HCT116 (cell line): Measurements from ENCODE around the gene RASA2. TPM values are rescaled to one million over a fixed set of nuclear protein-coding genes. Genes with fewer than 3 reads are reported as not detected.

ENCODE experiments used
- ATAC-seq: fragments of 200-7000 bp; cut with Tn5 transposase; 2 replicates; pipeline ENCODE4 v1.9.1; 2020; ENCODE audit warnings: mild to moderate bottlenecking, moderate library complexity
- BruUV-seq: library from RNA; stranded (reverse); fragments of 400-500 nt; replicated peaks from 2 replicates; lab custom pipeline; 2021; lab: Mats Ljungman, UMichigan
- CTCF ChIA-PET: fragments of 300-600 bp; sonication (Branson Sonifier 250); formaldehyde crosslinking; loops from one replicate; lab custom pipeline; 2021; ENCODE audit warnings: antibody characterized with exemption; lab: Charles Lee
- POLR2A ChIA-PET: fragments of 300-600, 350-600 bp; sonication (Branson Sonifier 250); formaldehyde crosslinking; loops from one replicate; lab custom pipeline; 2021; ENCODE audit warnings: antibody characterized with exemption; lab: Charles Lee
- RAD21 ChIA-PET, 2 experiments: fragments of 300-600 bp; sonication (Branson Sonifier 250); formaldehyde crosslinking; loops; one replicate each; lab custom pipeline; 2023; ENCODE audit warnings: low total read pairs in 2 of 2; ENCODE audit not compliant: uncharacterized antibody in 2 of 2, unreplicated experiment in 2 of 2, low non-redundant PET in 1 of 2; lab: Charles Lee
- DNase-seq: peaks from one replicate; pipeline ENCODE4 v3.0.0-alpha.2; 2010; ENCODE audit warnings: low read depth, low spot score
- H2AFZ ChIP-seq: fragments of 200-600 bp; shearing (Covaris generic), sonication (generic); 2 replicates; pipeline ENCODE4 v1.6.1; 2017; ENCODE audit warnings: low read depth, mixed run types, mixed read lengths, antibody characterized with exemption, low read length; ENCODE audit not compliant: poor library complexity, severe bottlenecking
- H3K27ac ChIP-seq: 2 replicates; pipeline ENCODE4 v1.5.1; 2012; ENCODE audit warnings: low read depth, low read length
- H3K27me3 ChIP-seq: fragments of 200-600 bp; sonication (generic); 2 replicates; pipeline ENCODE4 v1.6.1; 2016; ENCODE audit warnings: mixed run types, low read length, mixed read lengths; ENCODE audit not compliant: insufficient read depth
- H3K36me3 ChIP-seq, 2 experiments: fragments of 200-500 bp in 1 of 2; fragments of 200-600 bp in 1 of 2; sonication (Bioruptor generic) in 1 of 2; sonication (generic) in 1 of 2; 2 replicates each; pipeline versions ENCODE4 v1.5.1 to v1.6.1; 2014 to 2016; ENCODE audit warnings: low read length in 2 of 2, inconsistent platforms in 1 of 2, mixed read lengths in 1 of 2, mixed run types in 1 of 2; ENCODE audit not compliant: insufficient read depth in 2 of 2, control insufficient read depth in 1 of 2
- H3K4me1 ChIP-seq, 2 experiments: fragments of 200-600 bp in 1 of 2; sonication (generic) in 1 of 2; 2 replicates each; pipeline versions ENCODE4 v1.5.1 to v1.6.1; 2012 to 2017; ENCODE audit warnings: low read length in 2 of 2, inconsistent platforms in 1 of 2, mild to moderate bottlenecking in 1 of 2, mixed read lengths in 1 of 2, mixed run types in 1 of 2, moderate library complexity in 1 of 2; ENCODE audit not compliant: insufficient read depth in 2 of 2, control insufficient read depth in 1 of 2
- H3K4me2 ChIP-seq: fragments of 200-600 bp; sonication (generic); 2 replicates; pipeline ENCODE4 v1.6.1; 2017; ENCODE audit warnings: mixed run types, low read length, mixed read lengths
- H3K4me3 ChIP-seq, 2 experiments: fragments of 200-600 bp in 1 of 2; sonication (generic) in 1 of 2; replicated peaks in 1 of 2; 2 replicates each; pipeline ENCODE4 v1.5.1; 2011 to 2016; ENCODE audit warnings: low read length in 2 of 2, control low read depth in 1 of 2, low read depth in 1 of 2, mild to moderate bottlenecking in 1 of 2, mixed read lengths in 1 of 2, mixed run types in 1 of 2
- H3K79me2 ChIP-seq: fragments of 200-600 bp; sonication (generic); 2 replicates; pipeline ENCODE4 v1.6.1; 2017; ENCODE audit warnings: mild to moderate bottlenecking, mixed run types, low read length, moderate library complexity, mixed read lengths; ENCODE audit not compliant: insufficient read depth
- H3K9ac ChIP-seq: fragments of 200-600 bp; sonication (generic); 2 replicates; pipeline ENCODE4 v1.6.1; 2016; ENCODE audit warnings: low read length, mixed read lengths
- H3K9me2 ChIP-seq: fragments of 200-600 bp; sonication (generic), shearing (Covaris generic); 2 replicates; pipeline ENCODE4 v1.6.1; 2017; ENCODE audit warnings: mixed run types, mild to moderate bottlenecking, moderate library complexity; ENCODE audit not compliant: insufficient read depth
- H3K9me3 ChIP-seq, 2 experiments: fragments of 200-500 bp in 1 of 2; fragments of 200-600 bp in 1 of 2; sonication (Bioruptor generic) in 1 of 2; sonication (generic) in 1 of 2; 2 replicates each; pipeline ENCODE4 v1.6.1; 2014 to 2017; ENCODE audit warnings: low read length in 2 of 2, mixed read lengths in 2 of 2, inconsistent platforms in 1 of 2, low read depth in 1 of 2, mild to moderate bottlenecking in 1 of 2, mixed run types in 1 of 2, moderate library complexity in 1 of 2; ENCODE audit not compliant: control insufficient read depth in 1 of 2, insufficient read depth in 1 of 2
- H4K20me1 ChIP-seq: fragments of 200-600 bp; sonication (generic), shearing (Covaris generic); 2 replicates; pipeline ENCODE4 v1.6.1; 2017; ENCODE audit warnings: mixed run types, mild to moderate bottlenecking, moderate library complexity; ENCODE audit not compliant: insufficient read depth
- CBX3 ChIP-seq: IDR thresholded peaks from 2 replicates; pipeline ENCODE4 v1.6.1; 2012; ENCODE audit warnings: low read depth
- EGR1 ChIP-seq: IDR thresholded peaks from 2 replicates; pipeline ENCODE4 v1.6.1; 2012; ENCODE audit warnings: low read depth
- EZH2 ChIP-seq: fragments of 200-600 bp; sonication (generic); IDR thresholded peaks from 2 replicates; pipeline ENCODE4 v1.6.1; 2017; ENCODE audit warnings: antibody characterized with exemption, mixed run types
- EZH2phosphoT487 ChIP-seq: fragments of 200-600 bp; IDR thresholded peaks from 2 replicates; pipeline ENCODE4 v1.6.1; 2018; ENCODE audit warnings: antibody characterized with exemption, borderline replicate concordance
- POLR2AphosphoS5 ChIP-seq: IDR thresholded peaks from 2 replicates; pipeline ENCODE4 v1.6.1; 2011; ENCODE audit warnings: mild to moderate bottlenecking, low read depth, low read length, moderate library complexity
- RAD21 ChIP-seq: IDR thresholded peaks from 2 replicates; pipeline ENCODE4 v1.6.1; 2012; ENCODE audit warnings: low read depth, mild to moderate bottlenecking
- SRF ChIP-seq: IDR thresholded peaks from 2 replicates; pipeline ENCODE4 v1.6.1; 2012; ENCODE audit warnings: low read depth
- TCF7L2 ChIP-seq: IDR thresholded peaks from 2 replicates; pipeline ENCODE4 v1.7.0; 2011; ENCODE audit warnings: borderline replicate concordance, inconsistent platforms; ENCODE audit not compliant: insufficient read depth, insufficient read length; ENCODE audit errors: extremely low read depth
- YY1 ChIP-seq: IDR thresholded peaks from 2 replicates; pipeline ENCODE4 v1.6.1; 2011; ENCODE audit warnings: low read length, low read depth, moderate library complexity, mild to moderate bottlenecking; ENCODE audit not compliant: insufficient replicate concordance; ENCODE audit errors: extremely low read depth
- intact Hi-C: fragments of 100-400 bp; cut with micrococcal nuclease; formaldehyde crosslinking; loops from 2 replicates; pipeline ENCODE4 v1.10.0; 2022
- total RNA-seq: library from RNA; stranded (reverse); gene quantifications from one replicate; pipeline ENCODE4 v1.2.1, GENCODE V29; 2021; ENCODE audit not compliant: unreplicated experiment
- TF ChIP-seq, protein P1 (sequence below): IDR thresholded peaks from 2 replicates; pipeline ENCODE4 v1.6.1; 2011; ENCODE audit warnings: mild to moderate bottlenecking, low read length, moderate library complexity; ENCODE audit not compliant: insufficient replicate concordance; ENCODE audit errors: extremely low read depth

RASA2 gene
- total RNA-seq, 1 experiment from 2014 or later: 12.8 TPM

DNA sequence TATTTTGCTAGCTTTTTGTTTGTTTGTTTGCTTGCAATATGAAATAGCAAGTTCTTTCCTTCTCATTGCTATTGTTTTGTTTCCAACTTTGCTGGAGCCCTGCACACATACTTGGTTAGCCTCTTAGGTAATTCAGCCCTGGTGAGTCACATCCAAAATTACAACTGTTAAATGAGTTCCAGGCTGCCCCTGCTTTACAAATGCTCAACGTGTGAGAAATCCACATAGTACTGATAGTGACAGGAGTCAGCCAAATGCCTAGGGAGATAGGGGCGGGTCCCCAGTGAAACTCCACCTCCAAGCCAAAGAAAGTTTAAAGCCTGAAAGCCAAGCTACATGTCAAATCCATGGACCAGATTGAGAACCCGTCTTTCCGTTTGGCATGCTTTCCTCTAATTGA lies 169.9 kb downstream of the RASA2 start:
- no peak for ATAC-seq
- ChIA-PET RAD21 (no interaction called here), CTCF (interaction anchor here (1.6 kb wide), 1 partner anchor 82 kb away, joined by 3 read pairs; the partner anchor contains the start of gene RNF7), POLR2A (no interaction called here)
- Histone ChIP-seq H3K4me2 (no peak overlapping the region), H4K20me1 (no peaks in the 10 kb centered on the region), H3K4me1 (peaks cover 4 to 12% of the 10 kb centered on the region in 2 experiments; a peak in 3 of 4 replicates), H3K9me2 (no peaks in the 10 kb centered on the region), H3K9ac (no peak overlapping the region), H3K9me3 (peaks cover 0 to 6% of the 10 kb centered on the region in 2 experiments; a peak in 1 of 4 replicates), H3K79me2 (no peaks in the 10 kb centered on the region), H2AFZ (no peak overlapping the region), H3K4me3 (no peak overlapping the region), H3K36me3 (no peaks in the 10 kb centered on the region), H3K27ac (no peak overlapping the region), H3K27me3 (no peaks in the 10 kb centered on the region)
- intact Hi-C loops: no loop called here
- BruUV-seq: no TSS peak
- no peak for TF ChIP-seq YY1
- TF ChIP-seq POLR2AphosphoS5: no peak
- TF ChIP-seq TCF7L2: no peak
- no peak for TF ChIP-seq EZH2phosphoT487
- TF ChIP-seq EGR1: no peak
- TF ChIP-seq, protein P1, sequence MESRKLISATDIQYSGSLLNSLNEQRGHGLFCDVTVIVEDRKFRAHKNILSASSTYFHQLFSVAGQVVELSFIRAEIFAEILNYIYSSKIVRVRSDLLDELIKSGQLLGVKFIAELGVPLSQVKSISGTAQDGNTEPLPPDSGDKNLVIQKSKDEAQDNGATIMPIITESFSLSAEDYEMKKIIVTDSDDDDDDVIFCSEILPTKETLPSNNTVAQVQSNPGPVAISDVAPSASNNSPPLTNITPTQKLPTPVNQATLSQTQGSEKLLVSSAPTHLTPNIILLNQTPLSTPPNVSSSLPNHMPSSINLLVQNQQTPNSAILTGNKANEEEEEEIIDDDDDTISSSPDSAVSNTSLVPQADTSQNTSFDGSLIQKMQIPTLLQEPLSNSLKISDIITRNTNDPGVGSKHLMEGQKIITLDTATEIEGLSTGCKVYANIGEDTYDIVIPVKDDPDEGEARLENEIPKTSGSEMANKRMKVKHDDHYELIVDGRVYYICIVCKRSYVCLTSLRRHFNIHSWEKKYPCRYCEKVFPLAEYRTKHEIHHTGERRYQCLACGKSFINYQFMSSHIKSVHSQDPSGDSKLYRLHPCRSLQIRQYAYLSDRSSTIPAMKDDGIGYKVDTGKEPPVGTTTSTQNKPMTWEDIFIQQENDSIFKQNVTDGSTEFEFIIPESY: no peak
- DNase-seq: no peak

DNA sequence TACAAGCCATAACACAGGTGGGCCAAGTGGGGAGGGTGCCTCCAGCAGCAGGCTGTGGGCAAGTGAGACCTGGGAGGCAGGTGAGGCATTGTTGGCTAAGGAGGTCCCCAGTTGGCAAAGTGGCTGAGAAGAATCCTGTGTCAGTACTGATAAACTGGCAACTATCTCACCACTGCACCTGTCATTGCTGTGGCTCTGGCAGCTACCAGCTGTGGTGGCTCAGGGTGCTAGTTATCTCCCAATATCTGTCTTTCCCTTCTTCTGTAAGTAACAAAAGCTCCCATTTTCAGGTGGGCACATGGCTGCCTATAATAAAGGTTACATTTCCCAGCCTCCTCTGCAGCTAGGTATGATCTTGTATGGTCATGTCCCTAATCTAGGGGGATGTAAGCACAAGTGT lies 170.7 kb downstream of the RASA2 start:
- H3K36me3 ChIP-seq: no peaks in the 10 kb centered on the region
- H3K9me3 ChIP-seq: peaks cover 0 to 6% of the 10 kb centered on the region in 2 experiments; a peak in 1 of 4 replicates
- H3K9me2 ChIP-seq: no peaks in the 10 kb centered on the region
- no peak for DNase-seq
- ChIA-PET CTCF (interaction anchor here (1.6 kb wide), 1 partner anchor 81 kb away, joined by 3 read pairs; the partner anchor contains the start of gene RNF7), POLR2A (no interaction called here), RAD21 (no interaction called here)
- intact Hi-C loops: no loop called here
- H3K79me2 ChIP-seq: no peaks in the 10 kb centered on the region
- no TSS peak for BruUV-seq
- no peak overlapping the region for H3K27ac ChIP-seq
- no peaks in the 10 kb centered on the region for H3K27me3 ChIP-seq
- H3K4me2 ChIP-seq: no peak overlapping the region
- no peak overlapping the region for H3K9ac ChIP-seq
- no peak overlapping the region for H3K4me3 ChIP-seq
- peaks cover 4 to 12% of the 10 kb centered on the region in 2 experiments; a peak in 3 of 4 replicates for H3K4me1 ChIP-seq
- H2AFZ ChIP-seq: no peak overlapping the region
- no peak for TF ChIP-seq SRF
- no peak for TF ChIP-seq RAD21
- TF ChIP-seq, protein P1: no peak
- TF ChIP-seq EZH2: no peak
- no peak for TF ChIP-seq CBX3
- no peak for TF ChIP-seq TCF7L2
- no peaks in the 10 kb centered on the region for H4K20me1 ChIP-seq
- ATAC-seq: no peak
